Spleen (tissue), 7 donors: ENCODE results near the gene RAD51B.
"Not testable (repeated sequence)": the region's sequence is repeated elsewhere in the genome, so short reads cannot be mapped to it uniquely, and the experiment has no call there.

Source experiments
- CTCF ChIP-seq, 11 experiments: fragments of 200-600 bp in 7 of 11; fragments of 450-650 bp in 4 of 11; sonication (generic) in 4 of 11; IDR thresholded peaks in 8 of 11; conservative IDR thresholded peaks in 3 of 11; 1 replicate in 7 of 11; 2 replicates in 4 of 11; pipeline versions ENCODE4 v1.4.0 to v1.8.0; 2016 to 2021; ENCODE audit warnings: antibody characterized with exemption in 11 of 11, inconsistent platforms in 4 of 11, mild to moderate bottlenecking in 1 of 11
- POLR2A ChIP-seq, 3 donors: fragments of 450-650 bp; IDR thresholded peaks; one replicate each; pipeline ENCODE4 v1.5.1; 2017; ENCODE audit warnings: antibody characterized with exemption in 3 of 3, mild to moderate bottlenecking in 1 of 3
- POLR2AphosphoS5 ChIP-seq, 3 donors: sonication (generic); formaldehyde crosslinking; IDR thresholded peaks; one replicate each; pipeline ENCODE4 v1.5.1; 2017; ENCODE audit warnings: antibody characterized with exemption in 3 of 3
- donor health status: DM: no; HTN: no; CAD: no; lungs with moderate emphysema.
- donor health status: DM: no; HTN: no; CAD: no.
- donor health status: DM: no; HTN: no; CAD: no.

DNA sequence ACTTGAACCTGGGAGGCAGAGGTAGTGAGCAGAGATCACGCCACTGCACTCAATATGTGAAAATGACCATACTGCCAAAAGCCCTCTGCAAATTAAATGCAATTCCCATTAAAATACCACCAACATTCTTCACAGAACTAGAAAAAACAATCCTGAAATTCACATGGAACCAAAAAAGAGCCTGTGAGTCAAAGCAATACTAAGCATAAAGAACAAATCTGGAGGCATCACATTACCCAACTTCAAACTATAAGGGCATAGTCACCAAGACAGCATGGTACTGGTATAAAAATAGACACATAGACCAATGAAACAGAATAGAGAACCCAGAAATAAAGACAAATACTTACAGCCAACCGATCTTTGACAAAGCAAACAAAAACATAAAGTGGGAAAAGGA is 401.5 kb downstream of the RAD51B start:
- TF ChIP-seq CTCF (IDR thresholded peaks at IDR 0.05 in 8 of 11, conservative IDR thresholded peaks at IDR 0.05 in 3 of 11); POLR2A (IDR thresholded peaks at IDR 0.05); POLR2AphosphoS5 (IDR thresholded peaks at IDR 0.05): not testable (repeated sequence)
